GF-D8 (cell line): ENCODE measurements around the gene FIBP.

Source experiments
- DNase-seq: peaks from one replicate; lab custom pipeline; 2025; lab: John Stamatoyannopoulos, UW

Gene FIBP

GRCh38 chr11:65844231-65844872 is 43.9 kb downstream of the FIBP start:
- no peak for DNase-seq

- no peak for DNase-seq
These were observed 44.5 kb downstream of the FIBP start for GRCh38 chr11:65843811-65844210.

DNA sequence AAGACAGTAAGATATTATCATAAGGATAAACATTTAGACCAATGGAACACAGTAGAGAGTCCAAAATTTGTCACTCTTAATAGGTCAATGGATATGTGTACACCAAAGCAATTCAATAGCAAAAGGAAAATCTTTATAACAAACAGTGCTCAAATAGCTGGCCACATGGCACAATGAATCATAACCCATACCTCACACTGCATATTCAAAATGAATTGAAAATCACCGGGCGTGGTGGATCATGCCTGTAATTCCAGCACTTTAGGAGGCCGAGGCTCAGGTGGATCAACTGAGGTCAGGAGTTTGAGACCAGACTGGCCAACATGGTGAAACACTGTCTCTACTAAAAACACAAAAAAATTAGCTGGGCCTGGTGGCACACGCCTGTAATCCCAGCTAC is 46.1 kb downstream of the FIBP start:
- DNase-seq: no peak

DNA sequence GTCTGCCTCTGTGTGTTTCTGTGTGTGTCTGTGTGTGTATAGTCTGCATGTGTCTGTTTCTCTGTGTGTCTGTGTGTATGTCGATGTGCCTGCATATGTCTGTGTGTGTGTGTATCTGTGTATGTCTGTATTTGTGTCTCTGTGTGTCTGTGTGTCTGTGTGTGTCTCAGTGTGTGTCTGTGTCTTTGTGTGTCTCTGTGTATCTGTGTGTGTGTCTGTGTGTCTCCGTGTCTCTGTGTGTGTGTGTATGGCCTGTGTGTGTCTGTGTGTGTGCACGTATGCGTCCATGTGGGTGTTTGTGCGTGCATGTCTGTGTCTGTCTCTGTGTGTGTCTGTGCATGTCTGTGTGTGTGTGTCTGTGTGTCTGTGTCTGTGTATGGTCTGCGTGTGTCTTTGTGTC is 54.1 kb downstream of the FIBP start:
- DNase-seq: no peak
